ENCODE results near the gene ZNF398.

- TF ChIP-seq CTCF (IDR thresholded peaks at IDR 0.05) (no peak), EZH2phosphoT487 (IDR thresholded peaks at IDR 0.05) (no peak), EZH2 (IDR thresholded peaks at IDR 0.05) (no peak)
These were observed 14.1 kb upstream of the ZNF398 start for GRCh38 chr7:149133028-149133710.
